D721Med (cell line): ENCODE data around the gene GRK5.

ENCODE experiments used
- DNase-seq: peaks from one replicate; pipeline ENCODE4 v3.0.0; 2011; ENCODE audit warnings: low spot score; ENCODE audit not compliant: insufficient read length
- FAIRE-seq: peaks from 2 replicates; lab custom pipeline; 2011; peaks lifted over from hg19 to GRCh38; lab: Jason Lieb, UNC
- CTCF ChIP-seq: IDR thresholded peaks from 2 replicates; pipeline ENCODE4 v1.5.1; 2012; ENCODE audit warnings: mild to moderate bottlenecking, control low read depth; ENCODE audit not compliant: insufficient read depth; ENCODE audit errors: missing control alignments

The GRK5 gene

GRCh38 chr10:119248681-119249080, 41.3 kb downstream of the GRK5 start:
- no peak for TF ChIP-seq CTCF
- FAIRE-seq, result no peak

DNA sequence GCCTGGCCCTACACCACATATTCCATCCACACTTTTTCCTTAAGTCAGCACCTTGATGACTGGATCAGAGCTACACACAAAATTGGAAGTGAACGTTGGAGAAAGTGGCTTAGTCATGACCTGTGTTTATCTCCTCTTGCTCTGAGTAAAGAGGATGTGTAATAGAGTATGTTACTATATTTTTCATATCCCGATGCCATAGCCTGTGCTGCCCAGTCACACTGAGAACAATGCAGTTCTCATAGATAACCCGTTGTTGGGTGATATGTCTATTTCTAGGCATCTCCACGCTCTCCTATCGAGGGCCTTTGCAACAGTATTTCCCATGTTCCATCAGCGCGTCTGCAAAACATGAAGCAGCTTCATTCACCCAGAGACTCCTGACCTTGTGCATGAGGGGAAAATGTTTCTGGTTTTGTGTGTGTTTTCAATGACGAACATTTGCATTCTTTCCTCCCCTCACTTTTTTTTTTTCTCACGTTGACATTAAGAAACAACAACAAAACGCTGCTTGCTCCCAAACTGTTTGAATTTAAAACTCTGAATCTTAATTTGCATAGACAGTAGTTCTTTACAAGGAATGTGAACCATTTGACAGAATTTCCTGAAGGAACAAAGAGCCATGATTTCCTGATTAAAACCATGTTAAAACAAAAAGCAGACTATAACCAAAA, 43.4 kb downstream of the GRK5 start:
- no peak for FAIRE-seq
- no peak for TF ChIP-seq CTCF

More at GRCh38 chr10:119248681-119249080, 41.3 kb downstream of the GRK5 start:
- no peak for DNase-seq

GRCh38 chr10:119251315-119251708, 43.9 kb downstream of the GRK5 start:
- FAIRE-seq (no peak), DNase-seq (no peak)
- TF ChIP-seq CTCF, result no peak

More for the DNA sequence above, 43.4 kb downstream of the GRK5 start:
- DNase-seq, result no peak

DNA sequence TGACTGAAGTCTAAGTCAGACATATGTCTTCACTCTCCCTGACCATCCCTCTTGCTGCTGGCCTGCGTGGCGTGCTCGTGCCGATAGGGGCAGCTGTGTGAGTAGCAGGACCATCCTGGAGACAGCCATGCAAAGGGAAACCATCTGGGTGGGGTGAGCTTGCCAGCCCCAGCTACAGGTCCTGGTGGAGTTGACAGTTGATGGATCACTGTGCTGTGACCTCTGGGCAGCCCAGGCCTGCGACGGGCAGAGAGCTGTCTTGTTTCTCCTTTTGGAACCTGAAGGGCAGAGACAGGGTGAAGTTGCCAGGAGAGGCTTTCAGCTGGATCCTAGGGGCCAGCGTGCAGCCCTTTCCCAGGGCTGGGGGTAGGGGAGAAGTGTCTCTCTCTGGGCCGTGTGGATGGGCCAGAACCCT, 44.7 kb downstream of the GRK5 start:
- no peak for DNase-seq
- no peak for FAIRE-seq
- no peak for TF ChIP-seq CTCF

- no peak for TF ChIP-seq CTCF
- DNase-seq (no peak), FAIRE-seq (no peak)
Observed at GRCh38 chr10:119252470-119253151, 45.2 kb downstream of the GRK5 start.

DNA sequence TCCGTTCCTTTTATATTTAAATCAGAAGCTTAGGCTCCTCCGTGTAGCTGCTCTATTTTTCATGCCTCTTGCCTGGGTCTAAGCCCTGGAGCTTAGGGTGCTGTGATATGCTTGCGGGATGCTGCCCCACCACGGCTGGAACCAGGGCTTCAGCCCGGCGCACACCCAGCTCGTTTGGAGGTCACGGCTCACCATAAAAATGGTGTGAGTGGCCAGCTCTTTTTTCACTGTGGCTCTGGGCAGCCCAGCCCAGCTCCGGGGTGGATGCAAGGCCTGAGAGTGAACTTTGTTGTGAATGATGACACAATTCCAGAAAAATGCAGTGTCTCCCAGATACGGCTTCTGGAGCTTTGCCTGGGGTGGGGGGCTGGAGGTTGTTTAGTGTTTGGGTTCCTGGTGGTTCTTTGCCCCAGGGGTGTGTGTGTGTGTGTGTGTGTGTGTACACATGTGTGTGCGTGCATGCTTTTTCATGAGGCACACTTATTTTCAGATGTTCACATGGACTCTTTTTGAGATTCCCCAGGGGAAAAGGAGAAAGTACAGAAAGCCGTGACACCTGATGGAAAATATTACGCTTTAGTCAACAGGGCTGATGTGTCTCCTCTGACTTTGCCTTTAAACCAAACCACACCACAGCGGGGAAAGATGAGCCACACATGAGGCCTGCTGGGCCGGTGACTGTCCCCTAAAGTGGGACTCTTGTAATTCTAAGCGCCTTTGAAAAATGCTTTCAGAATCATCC, 46.2 kb downstream of the GRK5 start:
- FAIRE-seq (no peak), DNase-seq (no peak)
- no peak for TF ChIP-seq CTCF
